Stomach (tissue), 9 donors: ENCODE data around the gene UGT1A8. TPM values are rescaled to one million over a fixed set of nuclear protein-coding genes. Genes with fewer than 3 reads are reported as not detected.
A peak's percentile ranks its signal among the peaks of the same experiment; 100 is the strongest.
"Not testable (repeated sequence)": the region's sequence is repeated elsewhere in the genome, so short reads cannot be mapped to it uniquely, and the experiment has no call there.

Experiments
- DNase-seq, 2 donors: peaks; one replicate each; pipeline versions ENCODE4 v3.0.0 to v3.0.0-alpha.2; 2013 to 2019
- H3K27ac ChIP-seq, 5 donors: fragments of 200-600 bp in 4 of 5; sonication (generic) in 4 of 5; one replicate each; pipeline ENCODE4 v1.5.1; 2013 to 2019; ENCODE audit warnings: mild to moderate bottlenecking in 1 of 5, moderate library complexity in 1 of 5
- H3K27me3 ChIP-seq, 3 donors: fragments of 200-600 bp; sonication (generic); one replicate each; pipeline ENCODE4 v1.5.1; 2017 to 2019; ENCODE audit warnings: mixed run types in 1 of 3
- H3K36me3 ChIP-seq, 4 donors: fragments of 200-600 bp; sonication (generic); 1 replicate in 3 of 4; 2 replicates in 1 of 4; pipeline ENCODE4 v1.5.1; 2016 to 2019
- H3K4me1 ChIP-seq, 4 donors: fragments of 200-600 bp; sonication (generic); one replicate each; pipeline ENCODE4 v1.5.1; 2016 to 2019
- H3K4me3 ChIP-seq, 4 donors: fragments of 200-600 bp; sonication (generic) in 3 of 4; one replicate each; pipeline ENCODE4 v1.5.1; 2016 to 2019; ENCODE audit warnings: mild to moderate bottlenecking in 1 of 4
- H3K9me3 ChIP-seq, 4 donors: fragments of 200-600 bp; sonication (generic); one replicate each; pipeline ENCODE4 v1.5.1; 2016 to 2019
- CTCF ChIP-seq, 7 experiments: fragments of 450-650 bp in 4 of 7; fragments of 200-600 bp in 3 of 7; sonication (generic) in 3 of 7; IDR thresholded peaks; one replicate each; pipeline ENCODE4 v1.5.1; 2016 to 2019; ENCODE audit warnings: antibody characterized with exemption in 7 of 7, control low read depth in 2 of 7, mild to moderate bottlenecking in 1 of 7
- EP300 ChIP-seq: sonication (generic); formaldehyde crosslinking; IDR thresholded peaks from one replicate; pipeline ENCODE4 v1.6.1; 2017; ENCODE audit warnings: antibody characterized with exemption
- POLR2A ChIP-seq, 4 donors: fragments of 450-650 bp; IDR thresholded peaks; one replicate each; pipeline ENCODE4 v1.6.1; 2016; ENCODE audit warnings: antibody characterized with exemption in 4 of 4, control low read depth in 2 of 4, mild to moderate bottlenecking in 1 of 4, moderate library complexity in 1 of 4
- POLR2AphosphoS5 ChIP-seq, 3 donors: sonication (generic); formaldehyde crosslinking; IDR thresholded peaks; one replicate each; pipeline ENCODE4 v1.6.1; 2016; ENCODE audit warnings: antibody characterized with exemption in 3 of 3
- WGBS, 5 donors: extraction: QIAGEN DNeasy Blood & Tissue Kit in 3 of 5; methylation state at CpG; one replicate each; pipeline versions ENCODE4 v1.1.5 to v1.1.7; 2013 to 2018; 5-methylcytosine and 5-hydroxymethylcytosine counted together
- intact Hi-C: fragments of 100-400 bp; cut with DNase I; formaldehyde crosslinking; loops from one replicate; pipeline ENCODE4 v1.15.1; 2023; ENCODE audit warnings: low total_unique reads
- polyA plus RNA-seq, 3 donors: library from polyadenylated mRNA; stranded (reverse); fragments of 200-250 nt; gene quantifications; one replicate each; pipeline ENCODE4 v1.2.3, GENCODE V29; 2013
- total RNA-seq, 5 donors: library from RNA; depleted of rRNA; stranded (reverse); fragments of >200 nt; gene quantifications; one replicate each; pipeline versions ENCODE4 v1.1.0 to v1.2.3, GENCODE V29; 2014 to 2016
- donor health status: healthy with polysubstance abuse.
- donor health status: Bipolar disorder and iron deficiency.
- donor health status: healthy.

The UGT1A8 gene
- total and polyA plus RNA-seq, 8 donors = 2.3 to 7.2 TPM; not detected in 6

GRCh38 chr2:233743464-233744259 lies 126.2 kb downstream of the UGT1A8 start:
- WGBS, 5 donors = 93 to 97% (median 95%) methylated on average over 41 to 46 of the region's 46 CpGs
- intact Hi-C loops = no loop called here
- Histone ChIP-seq H3K36me3 (no peaks in the 10 kb centered on the region), H3K4me1 (peaks cover 0 to 3% (median 0%) of the 10 kb centered on the region in 4 donors), H3K27ac (no peak overlapping the region), H3K4me3 (no peak overlapping the region), H3K27me3 (no peaks in the 10 kb centered on the region), H3K9me3 (no peaks in the 10 kb centered on the region)
- DNase-seq = no peak
- TF ChIP-seq EP300 (no peak), POLR2AphosphoS5 (IDR thresholded peaks at IDR 0.05) (no peak)

DNA sequence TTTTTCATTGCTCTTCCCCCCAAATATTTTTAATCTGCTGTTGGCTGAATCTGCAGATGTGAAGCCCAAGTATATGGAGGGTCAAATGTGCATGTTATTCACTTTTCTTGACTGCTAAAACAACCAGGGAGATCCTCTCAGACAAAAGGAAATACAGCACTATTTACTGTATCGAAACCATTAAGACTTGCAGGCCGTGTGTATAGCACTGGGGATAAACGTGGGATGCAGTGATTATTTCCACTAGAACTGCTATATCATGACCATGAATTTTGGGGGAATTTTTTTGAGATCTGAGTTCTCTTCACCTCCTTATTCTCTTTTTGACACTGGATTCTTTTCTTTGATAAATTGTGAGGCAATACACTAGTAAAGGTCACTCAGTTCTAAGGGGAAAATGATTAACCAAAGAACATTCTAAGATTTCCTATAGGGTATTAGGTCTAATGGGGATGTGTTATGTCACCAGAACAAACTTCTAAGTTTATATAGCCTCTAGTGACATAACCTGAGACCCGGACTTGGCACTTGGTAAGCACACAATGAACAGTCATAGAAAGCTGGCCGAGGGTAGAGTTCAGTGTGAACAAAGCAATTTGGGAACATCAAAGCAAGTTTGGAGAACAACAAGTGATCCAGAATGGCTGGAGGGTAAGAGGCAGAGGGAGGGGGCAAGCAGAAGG lies 127.8 kb downstream of the UGT1A8 start:
- H3K36me3 ChIP-seq = no peaks in the 10 kb centered on the region
- no peak overlapping the region for H3K27ac ChIP-seq
- DNase-seq = peak in 1 of 2 donors; percentile 24
- H3K4me1 ChIP-seq = peaks cover 0 to 3% (median 0%) of the 10 kb centered on the region in 4 donors
- intact Hi-C loops = no loop called here
- peaks cover 0 to 4% (median 2%) of the 10 kb centered on the region in 4 donors for H3K9me3 ChIP-seq
- no peaks in the 10 kb centered on the region for H3K27me3 ChIP-seq
- no peak overlapping the region for H3K4me3 ChIP-seq
- no peak for TF ChIP-seq POLR2AphosphoS5 (IDR thresholded peaks at IDR 0.05)
- TF ChIP-seq POLR2A (IDR thresholded peaks at IDR 0.05) = no peak
- no peak for TF ChIP-seq CTCF (IDR thresholded peaks at IDR 0.05)
- no peak for TF ChIP-seq EP300
- 45 to 62% (median 51%) methylated on average over 5 of the region's 5 CpGs for WGBS, 5 donors

DNA sequence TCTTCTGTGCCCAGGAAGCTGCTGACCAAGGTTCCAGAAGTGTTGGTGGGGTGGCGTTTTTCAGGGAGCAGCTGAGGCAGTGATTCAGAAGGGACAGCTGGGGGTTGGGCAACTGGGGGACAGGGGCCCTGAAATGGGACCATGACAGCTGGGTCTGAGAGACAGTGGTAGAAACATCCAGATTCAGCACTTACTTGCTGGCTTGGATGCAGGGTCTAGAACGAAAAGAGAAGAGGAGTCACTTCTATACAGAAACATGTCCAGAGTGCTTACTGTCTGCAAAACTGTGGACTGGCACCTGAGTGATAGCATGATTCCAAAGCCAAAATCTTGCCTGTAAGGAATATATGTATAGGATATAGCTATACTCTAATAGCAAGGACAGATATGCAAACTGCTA lies 128.4 kb downstream of the UGT1A8 start:
- 80 to 93% (median 81%) methylated on average over 2 of the region's 2 CpGs for WGBS, 5 donors
- H3K27ac ChIP-seq, H3K4me1 ChIP-seq, H3K36me3 ChIP-seq, H3K4me3 ChIP-seq, DNase-seq, intact Hi-C loops, H3K9me3 ChIP-seq, H3K27me3 ChIP-seq: not testable (repeated sequence)

GRCh38 chr2:233746475-233747282 lies 129.2 kb downstream of the UGT1A8 start:
- TF ChIP-seq POLR2AphosphoS5 (IDR thresholded peaks at IDR 0.05) (no peak), CTCF (IDR thresholded peaks at IDR 0.05) (no peak), POLR2A (IDR thresholded peaks at IDR 0.05) (no peak), EP300 (no peak)
- no peak for DNase-seq
- Histone ChIP-seq H3K4me1 (peaks cover 0 to 3% (median 0%) of the 10 kb centered on the region in 4 donors), H3K9me3 (peaks cover 0 to 17% (median 12%) of the 10 kb centered on the region in 4 donors), H3K27me3 (no peaks in the 10 kb centered on the region), H3K36me3 (no peaks in the 10 kb centered on the region), H3K4me3 (no peak overlapping the region), H3K27ac (no peak overlapping the region)
- WGBS, 5 donors = 75 to 83% (median 78%) methylated on average over 10 of the region's 10 CpGs
- intact Hi-C loops = no loop called here

GRCh38 chr2:233747283-233747544 lies 129.8 kb downstream of the UGT1A8 start:
- Histone ChIP-seq H3K27ac (no peak overlapping the region), H3K27me3 (no peaks in the 10 kb centered on the region), H3K9me3 (peaks cover 0 to 17% (median 12%) of the 10 kb centered on the region in 4 donors), H3K4me3 (no peak overlapping the region), H3K4me1 (peaks cover 0 to 3% (median 0%) of the 10 kb centered on the region in 4 donors), H3K36me3 (no peaks in the 10 kb centered on the region)
- 86 to 98% (median 94%) methylated on average over 2 to 6 of the region's 6 CpGs for WGBS, 5 donors
- no peak for DNase-seq
- TF ChIP-seq CTCF (IDR thresholded peaks at IDR 0.05) (no peak), EP300 (no peak), POLR2A (IDR thresholded peaks at IDR 0.05) (no peak), POLR2AphosphoS5 (IDR thresholded peaks at IDR 0.05) (no peak)
- intact Hi-C loops = no loop called here

- H3K27me3 ChIP-seq, H3K36me3 ChIP-seq, H3K27ac ChIP-seq, H3K4me1 ChIP-seq, H3K4me3 ChIP-seq, intact Hi-C loops, DNase-seq: not testable (repeated sequence)
- H3K9me3 ChIP-seq = peaks cover 0 to 17% (median 12%) of the 10 kb centered on the region in 4 donors
- 78 to 90% (median 88%) methylated on average over 2 of the region's 2 CpGs for WGBS, 5 donors
These were observed 133.3 kb downstream of the UGT1A8 start for GRCh38 chr2:233750689-233751088.

GRCh38 chr2:233751212-233752009 lies 134.0 kb downstream of the UGT1A8 start:
- H3K27ac ChIP-seq, intact Hi-C loops, DNase-seq, H3K4me1 ChIP-seq, H3K36me3 ChIP-seq, H3K4me3 ChIP-seq, H3K27me3 ChIP-seq: not testable (repeated sequence)
- peaks cover 0 to 17% (median 12%) of the 10 kb centered on the region in 4 donors for H3K9me3 ChIP-seq
- WGBS, 5 donors = 60 to 71% (median 61%) methylated on average over 2 of the region's 2 CpGs
